SK-N-MC (cell line): ENCODE results near the gene TMA7.

Experiments used
- EZH2 ChIP-seq: fragments of 200-600 bp; sonication (generic); IDR thresholded peaks from one replicate; pipeline ENCODE4 v1.6.1; 2017; ENCODE audit warnings: antibody characterized with exemption
- POLR2AphosphoS5 ChIP-seq: IDR thresholded peaks from 2 replicates; pipeline ENCODE4 v1.6.1; 2012; ENCODE audit warnings: mild to moderate bottlenecking, low read depth, low read length, borderline replicate concordance

GRCh38 chr3:48411606-48412374 is 28.3 kb upstream of the TMA7 start:
- TF ChIP-seq EZH2, result no peak
- TF ChIP-seq POLR2AphosphoS5, result no peak
